ENCODE measurements around the gene AP3S1. TPM values are rescaled to one million over a fixed set of nuclear protein-coding genes. Genes with fewer than 3 reads are reported as not detected.

The AP3S1 gene
- total RNA-seq, 1 donor from 2014 or later, result 89.5 TPM

Other genes with a start within 250 kb of the AP3S1 start
- gene TICAM2, start 239.5 kb upstream of the AP3S1 start, total RNA-seq, result 0.49 TPM
- 72.3 TPM for gene TMED7, start 215.9 kb upstream of the AP3S1 start, total RNA-seq
- 62.7 TPM for gene CDO1, start 25.3 kb upstream of the AP3S1 start, total RNA-seq
- 51.9 TPM for gene ATG12, start 370 bp upstream of the AP3S1 start, total RNA-seq
- 1.5 TPM for gene LVRN, start 120.5 kb downstream of the AP3S1 start, total RNA-seq
- not detected for gene ARL14EPL, start 190.5 kb downstream of the AP3S1 start, total RNA-seq
- 22.1 TPM for gene COMMD10, start 243.1 kb downstream of the AP3S1 start, total RNA-seq